Ovary (tissue), 3 donors: ENCODE data around the gene UTS2R.

ENCODE experiments used
- CTCF ChIP-seq, 3 donors: fragments of 450-650 bp in 2 of 3; fragments of 200-600 bp in 1 of 3; IDR thresholded peaks; one replicate each; pipeline versions ENCODE4 v1.5.1 to v1.8.0; 2016 to 2022; ENCODE audit warnings: antibody characterized with exemption in 3 of 3, mild to moderate bottlenecking in 1 of 3
- EP300 ChIP-seq: sonication (generic); formaldehyde crosslinking; IDR thresholded peaks from one replicate; pipeline ENCODE4 v1.6.1; 2017; ENCODE audit warnings: antibody characterized with exemption
- POLR2A ChIP-seq: fragments of 450-650 bp; IDR thresholded peaks from one replicate; pipeline ENCODE4 v1.6.1; 2017; ENCODE audit warnings: antibody characterized with exemption, mild to moderate bottlenecking, moderate library complexity
- donor health status: DM: no; HTN: no; CAD: no.

GRCh38 chr17:82338858-82339633 lies 32.5 kb upstream of the UTS2R start:
- TF ChIP-seq CTCF (IDR thresholded peaks at IDR 0.05) (no peak), POLR2A (no peak), EP300 (no peak)
